ENCODE measurements around the gene RNF14. TPM values are rescaled to one million over a fixed set of nuclear protein-coding genes. Genes with fewer than 3 reads are reported as not detected.
A peak's percentile ranks its signal among the peaks of the same experiment; 100 is the strongest.

The RNF14 gene
- total and polyA plus RNA-seq, 9 donors: 34.1 to 47.1 (median 38.1) TPM

- no peaks in the 10 kb centered on the region for H3K9me3 ChIP-seq (replicated peaks; ENCODE audit: control insufficient read depth, low read depth, low read length)
- H3K4me3 ChIP-seq (ENCODE audit: low read length): no peak overlapping the region
- H3K4me1 ChIP-seq (ENCODE audit: control insufficient read depth, insufficient read depth, low read length): no peaks in the 10 kb centered on the region
- DNase-seq: no peak
- H3K27ac ChIP-seq (ENCODE audit: low read length): no peak overlapping the region
- H3K36me3 ChIP-seq (ENCODE audit: control insufficient read depth, insufficient read depth, low read length): peaks cover 40% of the 10 kb centered on the region
- no peaks in the 10 kb centered on the region for H3K27me3 ChIP-seq (ENCODE audit: control insufficient read depth, insufficient read depth, low read length)
- 80% methylated on average over 1 of the region's 1 CpG for WGBS (ENCODE audit: insufficient coverage)
These were observed 31.3 kb downstream of the RNF14 start for GRCh38 chr5:142000173-142000572.

- H3K27me3 ChIP-seq (ENCODE audit: control insufficient read depth, insufficient read depth, low read length): no peaks in the 10 kb centered on the region
- H3K27ac ChIP-seq (ENCODE audit: low read length): no peak overlapping the region
- no peaks in the 10 kb centered on the region for H3K4me1 ChIP-seq (ENCODE audit: control insufficient read depth, insufficient read depth, low read length)
- DNase-seq: no peak
- no peaks in the 10 kb centered on the region for H3K9me3 ChIP-seq (replicated peaks; ENCODE audit: control insufficient read depth, low read depth, low read length)
- no peak overlapping the region for H3K4me3 ChIP-seq (ENCODE audit: low read length)
- WGBS (ENCODE audit: insufficient coverage): 100% methylated on average over 1 of the region's 6 CpGs
- H3K36me3 ChIP-seq (ENCODE audit: control insufficient read depth, insufficient read depth, low read length): peaks cover 44% of the 10 kb centered on the region
These were observed 32.0 kb downstream of the RNF14 start for GRCh38 chr5:142000704-142001484.

- Histone ChIP-seq H3K27me3 (ENCODE audit: control insufficient read depth, insufficient read depth, low read length) (no peaks in the 10 kb centered on the region), H3K27ac (ENCODE audit: low read length) (no peak overlapping the region), H3K4me1 (ENCODE audit: control insufficient read depth, insufficient read depth, low read length) (no peaks in the 10 kb centered on the region), H3K36me3 (ENCODE audit: control insufficient read depth, insufficient read depth, low read length) (peaks cover 55% of the 10 kb centered on the region), H3K9me3 (replicated peaks; ENCODE audit: control insufficient read depth, low read depth, low read length) (no peaks in the 10 kb centered on the region), H3K4me3 (ENCODE audit: low read length) (no peak overlapping the region)
- WGBS (ENCODE audit: insufficient coverage): 86% methylated on average over 1 of the region's 2 CpGs
- DNase-seq: no peak
These were observed 34.4 kb downstream of the RNF14 start for GRCh38 chr5:142003266-142003800.

- H3K36me3 ChIP-seq (ENCODE audit: control insufficient read depth, insufficient read depth, low read length): peaks cover 49% of the 10 kb centered on the region
- no peak for DNase-seq
- H3K27me3 ChIP-seq (ENCODE audit: control insufficient read depth, insufficient read depth, low read length): no peaks in the 10 kb centered on the region
- 88% methylated on average over 1 of the region's 3 CpGs for WGBS (ENCODE audit: insufficient coverage)
- no peak overlapping the region for H3K27ac ChIP-seq (ENCODE audit: low read length)
- H3K9me3 ChIP-seq (replicated peaks; ENCODE audit: control insufficient read depth, low read depth, low read length): no peaks in the 10 kb centered on the region
- H3K4me1 ChIP-seq (ENCODE audit: control insufficient read depth, insufficient read depth, low read length): no peaks in the 10 kb centered on the region
- no peak overlapping the region for H3K4me3 ChIP-seq (ENCODE audit: low read length)
These were observed 37.7 kb downstream of the RNF14 start for GRCh38 chr5:142006363-142007236.

GRCh38 chr5:142007237-142007544 is 38.3 kb downstream of the RNF14 start:
- H3K27me3 ChIP-seq (ENCODE audit: control insufficient read depth, insufficient read depth, low read length): no peaks in the 10 kb centered on the region
- peaks cover 44% of the 10 kb centered on the region for H3K36me3 ChIP-seq (ENCODE audit: control insufficient read depth, insufficient read depth, low read length)
- H3K9me3 ChIP-seq (replicated peaks; ENCODE audit: control insufficient read depth, low read depth, low read length): no peaks in the 10 kb centered on the region
- no peak overlapping the region for H3K27ac ChIP-seq (ENCODE audit: low read length)
- no peak overlapping the region for H3K4me3 ChIP-seq (ENCODE audit: low read length)
- WGBS (ENCODE audit: insufficient coverage): no CpG with 5 or more reads among the region's 1 CpG
- peaks cover 5% of the 10 kb centered on the region for H3K4me1 ChIP-seq (ENCODE audit: control insufficient read depth, insufficient read depth, low read length)
- DNase-seq: no peak

DNA sequence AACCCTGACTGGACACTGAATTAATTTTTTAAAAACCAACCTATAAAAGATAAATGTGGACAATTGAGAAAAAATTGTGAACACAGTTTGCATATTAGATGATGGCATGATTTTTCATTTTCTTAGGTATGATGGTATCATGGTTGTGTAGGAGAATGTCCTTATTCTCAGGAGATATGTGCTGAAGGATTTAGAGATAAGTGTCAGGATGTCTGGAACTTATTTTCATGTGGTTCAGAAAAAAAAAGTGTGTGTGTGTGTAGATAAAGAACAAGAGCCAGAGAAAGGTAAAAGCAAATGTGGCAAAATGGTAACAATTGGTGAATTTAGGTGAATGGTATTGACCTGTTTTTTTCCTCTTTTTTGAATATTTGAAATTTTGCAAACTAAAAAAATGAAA is 39.9 kb downstream of the RNF14 start:
- no peak for DNase-seq
- no peak overlapping the region for H3K27ac ChIP-seq (ENCODE audit: low read length)
- peaks cover 17% of the 10 kb centered on the region for H3K4me1 ChIP-seq (ENCODE audit: control insufficient read depth, insufficient read depth, low read length)
- H3K36me3 ChIP-seq (ENCODE audit: control insufficient read depth, insufficient read depth, low read length): peaks cover 35% of the 10 kb centered on the region
- H3K9me3 ChIP-seq (replicated peaks; ENCODE audit: control insufficient read depth, low read depth, low read length): no peaks in the 10 kb centered on the region
- H3K27me3 ChIP-seq (ENCODE audit: control insufficient read depth, insufficient read depth, low read length): no peaks in the 10 kb centered on the region
- H3K4me3 ChIP-seq (ENCODE audit: low read length): no peak overlapping the region

GRCh38 chr5:142009886-142010285 is 41.0 kb downstream of the RNF14 start:
- peaks cover 24% of the 10 kb centered on the region for H3K4me1 ChIP-seq (ENCODE audit: control insufficient read depth, insufficient read depth, low read length)
- H3K27me3 ChIP-seq (ENCODE audit: control insufficient read depth, insufficient read depth, low read length): no peaks in the 10 kb centered on the region
- no peak for DNase-seq
- H3K9me3 ChIP-seq (replicated peaks; ENCODE audit: control insufficient read depth, low read depth, low read length): no peaks in the 10 kb centered on the region
- WGBS (ENCODE audit: insufficient coverage): 94% methylated on average over 4 of the region's 4 CpGs
- no peak overlapping the region for H3K4me3 ChIP-seq (ENCODE audit: low read length)
- H3K27ac ChIP-seq (ENCODE audit: low read length): no peak overlapping the region
- H3K36me3 ChIP-seq (ENCODE audit: control insufficient read depth, insufficient read depth, low read length): peaks cover 29% of the 10 kb centered on the region

- peaks cover 25% of the 10 kb centered on the region for H3K4me1 ChIP-seq (ENCODE audit: control insufficient read depth, insufficient read depth, low read length)
- no peaks in the 10 kb centered on the region for H3K27me3 ChIP-seq (ENCODE audit: control insufficient read depth, insufficient read depth, low read length)
- DNase-seq: no peak
- 73% methylated on average over 5 of the region's 9 CpGs for WGBS (ENCODE audit: insufficient coverage)
- no peak overlapping the region for H3K27ac ChIP-seq (ENCODE audit: low read length)
- peaks cover 12% of the 10 kb centered on the region for H3K36me3 ChIP-seq (ENCODE audit: control insufficient read depth, insufficient read depth, low read length)
- H3K4me3 ChIP-seq (ENCODE audit: low read length): no peak overlapping the region
- H3K9me3 ChIP-seq (replicated peaks; ENCODE audit: control insufficient read depth, low read depth, low read length): no peaks in the 10 kb centered on the region
These were observed 42.8 kb downstream of the RNF14 start for GRCh38 chr5:142011572-142012185.

DNA sequence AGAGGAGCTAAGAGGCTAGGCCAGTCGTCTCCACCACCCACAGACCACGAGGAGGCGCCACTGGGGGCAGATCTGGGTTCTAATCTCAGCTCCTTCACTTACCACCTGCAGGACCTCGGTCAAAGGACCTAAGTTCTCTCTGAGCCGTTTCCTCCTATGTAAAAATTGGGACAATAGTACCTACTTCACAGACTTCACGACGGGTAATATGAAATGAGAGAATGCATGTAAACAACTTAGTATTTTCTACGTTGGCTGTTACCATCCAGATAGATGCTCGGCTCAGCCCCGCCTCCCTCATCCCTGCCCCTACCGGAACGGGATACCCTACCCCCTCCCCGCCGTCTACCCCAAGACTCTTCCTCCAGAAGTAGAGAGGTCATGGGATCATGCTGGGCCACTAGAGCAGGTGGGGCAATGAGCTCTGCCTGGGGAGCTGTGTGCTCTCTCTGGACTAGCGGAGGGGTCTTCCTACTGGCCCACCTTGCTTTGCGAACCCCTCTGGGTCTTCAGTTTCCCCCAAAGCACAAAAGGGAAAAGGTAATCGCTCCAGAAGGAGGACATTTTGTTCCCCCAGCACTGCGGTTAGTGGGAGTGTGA is 43.4 kb downstream of the RNF14 start:
- H3K27me3 ChIP-seq (ENCODE audit: control insufficient read depth, insufficient read depth, low read length): no peaks in the 10 kb centered on the region
- H3K27ac ChIP-seq (ENCODE audit: low read length): peak overlapping the region; percentile 67
- DNase-seq: peak; percentile 39
- no peaks in the 10 kb centered on the region for H3K9me3 ChIP-seq (replicated peaks; ENCODE audit: control insufficient read depth, low read depth, low read length)
- peak overlapping the region; percentile 82 for H3K4me3 ChIP-seq (ENCODE audit: low read length)
- WGBS (ENCODE audit: insufficient coverage): 4% methylated on average over 4 of the region's 18 CpGs
- peaks cover 10% of the 10 kb centered on the region for H3K36me3 ChIP-seq (ENCODE audit: control insufficient read depth, insufficient read depth, low read length)
- peaks cover 25% of the 10 kb centered on the region for H3K4me1 ChIP-seq (ENCODE audit: control insufficient read depth, insufficient read depth, low read length)
